H4 (cell line): Measurements from ENCODE around the gene SMIM41. TPM values are rescaled to one million over a fixed set of nuclear protein-coding genes. Genes with fewer than 3 reads are reported as not detected.
"Not testable (repeated sequence)": the region's sequence is repeated elsewhere in the genome, so short reads cannot be mapped to it uniquely, and the experiment has no call there.

Experiments
- DNase-seq: peaks from one replicate; pipeline ENCODE4 v3.0.0-alpha.2; 2015; ENCODE audit warnings: low spot score
- total RNA-seq: library from RNA; depleted of rRNA; stranded (reverse); fragments of >200 nt; shearing (Covaris generic); gene quantifications from 2 replicates; pipeline ENCODE4 v1.2.3, GENCODE V29; 2014

Gene SMIM41
- total RNA-seq, 1 experiment from 2014 or later, result not detected

GRCh38 chr12:52085682-52086180 lies 6.2 kb downstream of the SMIM41 start:
- DNase-seq, result no peak

- no peak for DNase-seq
Measured at GRCh38 chr12:52086366-52086765, 6.9 kb downstream of the SMIM41 start.

- no peak for DNase-seq
Measured at GRCh38 chr12:52086944-52087835, 7.7 kb downstream of the SMIM41 start.

GRCh38 chr12:52087961-52088820 lies 8.7 kb downstream of the SMIM41 start:
- no peak for DNase-seq

- no peak for DNase-seq
Measured at GRCh38 chr12:52089491-52089890, 10.0 kb downstream of the SMIM41 start.

- DNase-seq, result no peak
Measured at GRCh38 chr12:52090291-52090690, 10.8 kb downstream of the SMIM41 start.

- no peak for DNase-seq
Measured at GRCh38 chr12:52091061-52091460, 11.6 kb downstream of the SMIM41 start.

- no peak for DNase-seq
Measured at GRCh38 chr12:52091869-52092268, 12.4 kb downstream of the SMIM41 start.

- no peak for DNase-seq
Measured at GRCh38 chr12:52093346-52093745, 13.8 kb downstream of the SMIM41 start.

GRCh38 chr12:52096332-52097044 lies 17.0 kb downstream of the SMIM41 start:
- DNase-seq, result no peak

GRCh38 chr12:52097045-52097666 lies 17.7 kb downstream of the SMIM41 start:
- no peak for DNase-seq

GRCh38 chr12:52104431-52105089 lies 25.1 kb downstream of the SMIM41 start:
- not testable (repeated sequence) for DNase-seq

GRCh38 chr12:52116222-52117125 lies 37.0 kb downstream of the SMIM41 start:
- not testable (repeated sequence) for DNase-seq

- not testable (repeated sequence) for DNase-seq
Measured at GRCh38 chr12:52117806-52118475, 38.4 kb downstream of the SMIM41 start.

- DNase-seq, result no peak
Measured at GRCh38 chr12:52119398-52120254, 40.1 kb downstream of the SMIM41 start.

GRCh38 chr12:52120951-52121823 lies 41.7 kb downstream of the SMIM41 start:
- no peak for DNase-seq
